SK-N-MC (cell line): ENCODE results near the gene TRHDE.

Source experiments
- DNase-seq: peaks from one replicate; pipeline ENCODE4 v3.0.0-alpha.2; 2011; ENCODE audit warnings: low read depth, low spot score
- H3K27ac ChIP-seq: fragments of 200-600 bp; sonication (generic); 2 replicates; pipeline ENCODE4 v1.5.1; 2016; ENCODE audit warnings: mixed run types
- H3K36me3 ChIP-seq: fragments of 200-600 bp; sonication (generic); 2 replicates; pipeline ENCODE4 v1.6.1; 2017; ENCODE audit warnings: antibody characterized with exemption, low read length, mixed read lengths; ENCODE audit not compliant: insufficient read depth
- H3K4me3 ChIP-seq: fragments of 200-600 bp; sonication (generic); 2 replicates; pipeline ENCODE4 v1.5.1; 2016
- H3K9ac ChIP-seq: fragments of 200-600 bp; sonication (generic); 2 replicates; pipeline ENCODE4 v1.8.0; 2017; ENCODE audit warnings: mixed run types, mixed read lengths; ENCODE audit not compliant: insufficient read length
- H3K9me3 ChIP-seq: fragments of 200-600 bp; sonication (generic); 2 replicates; pipeline ENCODE4 v1.6.1; 2017; ENCODE audit warnings: low read depth, mild to moderate bottlenecking, antibody characterized with exemption, low read length, moderate library complexity, mixed read lengths
- EZH2 ChIP-seq: fragments of 200-600 bp; sonication (generic); IDR thresholded peaks from one replicate; pipeline ENCODE4 v1.6.1; 2017; ENCODE audit warnings: antibody characterized with exemption
- FOXP2 ChIP-seq: optimal IDR thresholded peaks from 2 replicates; pipeline ENCODE3; 2011; ENCODE audit warnings: mild to moderate bottlenecking, moderate library complexity; ENCODE audit not compliant: insufficient read depth; ENCODE audit errors: extremely low read length, control extremely low read depth
- POLR2AphosphoS5 ChIP-seq: IDR thresholded peaks from 2 replicates; pipeline ENCODE4 v1.6.1; 2012; ENCODE audit warnings: mild to moderate bottlenecking, low read depth, low read length, borderline replicate concordance

Gene TRHDE

DNA sequence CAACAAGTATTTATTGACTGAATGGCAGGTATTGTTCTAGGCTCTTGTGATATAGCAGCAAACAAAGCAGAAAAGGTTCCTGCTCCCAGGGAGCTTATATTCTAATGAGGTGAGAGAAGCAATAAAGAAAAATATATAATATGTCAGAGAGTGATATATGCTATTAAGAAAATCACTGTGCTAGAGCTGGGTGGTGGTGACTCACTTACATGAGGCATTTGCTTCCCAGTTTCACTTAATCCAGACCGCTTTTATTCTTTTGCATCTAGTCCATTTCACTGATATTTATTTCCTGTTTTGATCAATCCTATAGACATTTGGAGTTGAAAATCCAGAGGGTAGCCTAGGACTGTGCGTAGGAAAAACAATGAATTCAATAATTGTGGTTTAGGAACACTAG lies 17.5 kb downstream of the TRHDE start:
- Histone ChIP-seq H3K9me3 (no peaks in the 10 kb centered on the region), H3K36me3 (peaks cover 58% of the 10 kb centered on the region), H3K9ac (no peak overlapping the region), H3K4me3 (no peak overlapping the region), H3K27ac (no peak overlapping the region)
- TF ChIP-seq POLR2AphosphoS5 (no peak), FOXP2 (no peak), EZH2 (no peak)
- no peak for DNase-seq

GRCh38 chr12:72291175-72291574 lies 19.0 kb downstream of the TRHDE start:
- no peak overlapping the region for H3K4me3 ChIP-seq
- peaks cover 53% of the 10 kb centered on the region for H3K36me3 ChIP-seq
- H3K9ac ChIP-seq = no peak overlapping the region
- no peak for TF ChIP-seq POLR2AphosphoS5
- TF ChIP-seq FOXP2 = no peak
- TF ChIP-seq EZH2 = no peak
- DNase-seq = no peak
- no peak overlapping the region for H3K27ac ChIP-seq
- H3K9me3 ChIP-seq = no peaks in the 10 kb centered on the region

DNA sequence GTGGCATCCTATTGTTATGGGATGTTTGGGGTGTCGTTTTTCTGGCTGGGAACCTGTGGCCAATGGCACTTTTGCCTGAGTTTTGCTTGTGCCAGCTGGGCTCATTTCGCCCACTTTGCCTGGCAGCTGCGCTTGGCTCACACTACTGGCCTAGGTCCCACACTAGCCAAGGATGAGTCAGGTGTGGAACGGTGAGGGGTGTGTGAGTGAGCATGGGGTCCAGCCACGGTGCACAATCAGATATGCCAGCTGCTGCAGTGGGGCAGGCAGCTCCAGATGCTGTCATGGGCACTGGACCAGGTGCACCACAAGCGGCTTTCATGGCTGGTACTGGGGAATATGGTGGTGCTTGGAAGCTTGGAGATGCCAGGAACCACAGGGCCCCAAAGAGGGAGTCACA lies 21.5 kb downstream of the TRHDE start:
- Histone ChIP-seq H3K4me3 (no peak overlapping the region), H3K27ac (no peak overlapping the region), H3K9me3 (no peaks in the 10 kb centered on the region), H3K36me3 (peaks cover 33% of the 10 kb centered on the region), H3K9ac (no peak overlapping the region)
- DNase-seq = no peak
- TF ChIP-seq FOXP2 = no peak
- TF ChIP-seq POLR2AphosphoS5 = no peak
- no peak for TF ChIP-seq EZH2

DNA sequence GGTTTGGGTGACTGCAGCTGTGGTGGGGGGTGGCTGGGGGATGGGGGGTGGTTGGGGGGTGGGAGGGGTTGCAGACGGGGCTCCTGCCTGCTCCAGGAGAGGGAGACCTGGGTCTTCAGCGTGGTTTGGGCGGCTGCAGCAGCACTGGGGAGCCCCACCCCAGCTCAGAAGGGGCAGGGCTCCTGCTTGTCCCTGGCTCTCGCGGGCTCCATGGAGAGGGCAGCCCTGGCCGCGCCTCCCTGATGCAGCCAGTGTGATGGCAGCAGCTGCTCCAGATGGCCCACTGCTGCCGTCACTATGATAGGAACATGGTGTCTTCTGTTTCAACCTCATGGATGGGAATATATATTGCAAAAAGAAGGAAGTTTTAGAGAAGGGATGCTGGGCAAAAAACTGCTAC lies 22.9 kb downstream of the TRHDE start:
- no peak for DNase-seq
- H3K36me3 ChIP-seq = peaks cover 20% of the 10 kb centered on the region
- TF ChIP-seq POLR2AphosphoS5 (no peak), EZH2 (no peak), FOXP2 (no peak)
- no peaks in the 10 kb centered on the region for H3K9me3 ChIP-seq
- no peak overlapping the region for H3K9ac ChIP-seq
- no peak overlapping the region for H3K4me3 ChIP-seq
- H3K27ac ChIP-seq = no peak overlapping the region

DNA sequence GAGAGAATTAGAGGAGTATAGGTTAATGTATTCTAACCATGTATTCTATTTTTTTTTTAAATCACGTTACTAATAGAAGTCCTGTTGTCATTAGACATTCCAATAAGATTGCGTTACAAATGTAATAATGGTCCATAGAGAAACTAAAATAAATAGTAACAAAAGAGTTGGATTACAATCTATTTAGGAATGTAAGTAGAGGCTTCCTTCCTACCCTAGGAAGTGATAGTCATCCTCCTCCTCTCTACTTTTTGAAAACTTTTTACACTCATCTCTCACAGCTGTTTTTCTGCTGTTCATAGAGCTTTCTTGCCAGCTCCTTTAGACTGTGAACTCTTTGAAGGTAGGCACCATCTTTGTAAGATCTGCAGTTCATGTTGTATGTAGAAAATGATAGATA lies 23.6 kb downstream of the TRHDE start:
- no peak overlapping the region for H3K27ac ChIP-seq
- peaks cover 13% of the 10 kb centered on the region for H3K36me3 ChIP-seq

GRCh38 chr12:72296389-72296788 lies 24.2 kb downstream of the TRHDE start:
- peaks cover 7% of the 10 kb centered on the region for H3K36me3 ChIP-seq
- H3K9me3 ChIP-seq = no peaks in the 10 kb centered on the region
- H3K27ac ChIP-seq = no peak overlapping the region
- TF ChIP-seq FOXP2 (no peak), EZH2 (no peak), POLR2AphosphoS5 (no peak)
- no peak overlapping the region for H3K9ac ChIP-seq
- no peak for DNase-seq
- H3K4me3 ChIP-seq = no peak overlapping the region

More for the DNA sequence above, 23.6 kb downstream of the TRHDE start:
- no peak for DNase-seq
- Histone ChIP-seq H3K4me3 (no peak overlapping the region), H3K9me3 (no peaks in the 10 kb centered on the region), H3K9ac (no peak overlapping the region)
- no peak for TF ChIP-seq POLR2AphosphoS5
- TF ChIP-seq FOXP2 = no peak
- TF ChIP-seq EZH2 = no peak

DNA sequence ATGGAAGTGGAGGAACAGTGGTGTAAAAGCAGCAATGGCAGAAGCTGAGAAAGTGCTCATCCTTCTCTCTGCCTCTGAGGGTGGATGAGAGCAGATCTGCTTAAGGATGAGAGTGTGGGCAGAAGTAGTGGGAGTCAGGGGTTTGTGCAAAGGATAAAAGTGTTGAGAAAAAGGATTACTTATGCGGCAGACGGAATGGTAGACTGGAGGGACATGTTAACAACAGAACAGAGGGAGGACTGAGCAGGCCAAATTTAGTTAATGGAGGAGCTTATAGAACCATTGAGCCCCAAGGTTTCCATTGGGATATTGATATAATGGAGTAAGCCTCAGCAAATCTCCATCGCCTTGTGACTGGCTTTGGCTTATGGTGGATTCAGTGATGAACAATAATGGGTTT lies 25.5 kb downstream of the TRHDE start:
- no peak for TF ChIP-seq POLR2AphosphoS5
- TF ChIP-seq FOXP2 = no peak
- TF ChIP-seq EZH2 = no peak
- H3K27ac ChIP-seq = no peak overlapping the region

DNA sequence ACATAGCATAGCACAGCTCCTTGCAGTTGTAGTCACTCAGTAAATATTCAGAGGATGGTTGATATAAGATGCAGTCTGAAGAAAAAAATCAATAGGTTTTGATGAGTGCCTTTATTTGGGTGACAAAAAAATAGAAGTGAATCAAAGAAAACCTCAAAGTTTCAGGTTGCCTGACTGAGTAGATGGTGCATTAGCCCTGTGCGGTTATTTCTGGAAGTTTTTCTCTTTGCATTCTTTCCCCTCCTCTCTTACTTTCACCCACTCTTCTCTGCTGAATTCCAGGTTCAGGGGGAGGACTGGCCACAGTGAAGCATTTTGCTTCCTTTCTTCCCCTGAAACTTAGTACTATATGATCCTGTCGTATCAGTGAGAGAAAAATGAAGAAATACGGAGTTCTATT lies 28.6 kb downstream of the TRHDE start:
- Histone ChIP-seq H3K36me3 (peaks cover 5% of the 10 kb centered on the region; the same call in 1 of the 2 replicates), H3K9ac (no peak overlapping the region), H3K4me3 (no peak overlapping the region), H3K27ac (no peak overlapping the region), H3K9me3 (no peaks in the 10 kb centered on the region)
- DNase-seq = no peak
- TF ChIP-seq EZH2 = no peak
- TF ChIP-seq FOXP2 = no peak
- TF ChIP-seq POLR2AphosphoS5 = no peak

More for the DNA sequence above, 25.5 kb downstream of the TRHDE start:
- no peak for DNase-seq
- H3K9me3 ChIP-seq = no peaks in the 10 kb centered on the region
- peaks cover 5% of the 10 kb centered on the region for H3K36me3 ChIP-seq
- no peak overlapping the region for H3K4me3 ChIP-seq
- H3K9ac ChIP-seq = no peak overlapping the region

DNA sequence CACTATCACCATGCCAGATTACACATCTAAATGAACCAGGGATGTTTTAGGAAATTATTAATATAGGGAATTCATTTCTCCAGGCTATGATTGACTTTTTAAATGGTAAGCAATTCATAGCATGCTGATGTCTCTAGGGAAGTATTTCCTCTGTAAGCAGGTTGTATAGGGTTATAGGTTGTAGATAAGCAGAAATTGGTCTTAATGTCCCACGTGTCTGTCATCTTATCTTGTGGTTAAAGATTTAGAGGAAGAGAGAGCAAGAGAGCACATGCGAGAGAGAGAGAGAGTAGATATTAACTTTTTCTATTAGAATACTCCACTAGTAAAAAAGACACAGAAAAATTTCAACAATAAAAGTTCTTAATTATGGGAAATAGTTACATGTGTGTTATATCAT lies 32.6 kb downstream of the TRHDE start:
- Histone ChIP-seq H3K9ac (no peak overlapping the region), H3K36me3 (no peaks in the 10 kb centered on the region; the same call in 1 of the 2 replicates), H3K4me3 (no peak overlapping the region), H3K27ac (no peak overlapping the region), H3K9me3 (no peaks in the 10 kb centered on the region)
- TF ChIP-seq EZH2 (no peak), POLR2AphosphoS5 (no peak), FOXP2 (no peak)
- no peak for DNase-seq
